ENCODE data around the gene CDR2.
A peak's percentile ranks its signal among the peaks of the same experiment; 100 is the strongest.

The CDR2 gene

GRCh38 chr16:22374311-22375116, at the start of gene CDR2:
Gene CDR2 (minus strand): TSS chr16:22374619. CDS start chr16:22374309, 310 bp downstream.
- peak; percentile 97 for DNase-seq

- DNase-seq: no peak
Observed at GRCh38 chr16:22423716-22424115, 49.3 kb upstream of the CDR2 start.

- DNase-seq: no peak
Observed at GRCh38 chr16:22421136-22421535, 46.7 kb upstream of the CDR2 start.

- no peak for DNase-seq
Observed at GRCh38 chr16:22420606-22421135, 46.3 kb upstream of the CDR2 start.

GRCh38 chr16:22419908-22420307, 45.5 kb upstream of the CDR2 start:
- no peak for DNase-seq

- DNase-seq: no peak
Observed at GRCh38 chr16:22418826-22419225, 44.4 kb upstream of the CDR2 start.

- peak; percentile 10 for DNase-seq
Observed at GRCh38 chr16:22417798-22418197, 43.4 kb upstream of the CDR2 start.

- no peak for DNase-seq
Observed at GRCh38 chr16:22417019-22417418, 42.6 kb upstream of the CDR2 start.

- no peak for DNase-seq
Observed at GRCh38 chr16:22413819-22414218, 39.4 kb upstream of the CDR2 start.

- no peak for DNase-seq
Observed at GRCh38 chr16:22407486-22407885, 33.1 kb upstream of the CDR2 start.

- peak; percentile 63 for DNase-seq
Observed at GRCh38 chr16:22402191-22402590, 27.8 kb upstream of the CDR2 start.

- DNase-seq: no peak
Observed at GRCh38 chr16:22400900-22401299, 26.5 kb upstream of the CDR2 start.

GRCh38 chr16:22397931-22398330, 23.5 kb upstream of the CDR2 start:
- DNase-seq: peak; percentile 54

GRCh38 chr16:22397464-22397863, 23.0 kb upstream of the CDR2 start:
- peak; percentile 97 for DNase-seq

- DNase-seq: no peak
Observed at GRCh38 chr16:22395960-22396359, 21.5 kb upstream of the CDR2 start.

- DNase-seq: no peak
Observed at GRCh38 chr16:22394121-22394520, 19.7 kb upstream of the CDR2 start.

GRCh38 chr16:22388101-22388644, 13.8 kb upstream of the CDR2 start:
- no peak for DNase-seq

GRCh38 chr16:22386976-22387375, 12.6 kb upstream of the CDR2 start:
- peak; percentile 94 for DNase-seq

- no peak for DNase-seq
Observed at GRCh38 chr16:22385196-22385595, 10.8 kb upstream of the CDR2 start.

GRCh38 chr16:22383827-22384226, 9.4 kb upstream of the CDR2 start:
- no peak for DNase-seq

- no peak for DNase-seq
Observed at GRCh38 chr16:22381392-22381791, 7.0 kb upstream of the CDR2 start.

GRCh38 chr16:22380529-22380928, 6.1 kb upstream of the CDR2 start:
- DNase-seq: no peak

- DNase-seq: no peak
Observed at GRCh38 chr16:22379656-22380055, 5.2 kb upstream of the CDR2 start.

GRCh38 chr16:22375963-22376640, 1.7 kb upstream of the CDR2 start:
- DNase-seq: no peak

All from HCEC 1CT (cell line).